Thyroid gland (tissue), 4 donors: ENCODE data around the gene SYT17.

ENCODE experiments used
- POLR2A ChIP-seq, 2 donors: fragments of 450-650 bp; IDR thresholded peaks; one replicate each; pipeline ENCODE4 v1.6.1; 2017; ENCODE audit warnings: antibody characterized with exemption in 2 of 2, mild to moderate bottlenecking in 2 of 2, moderate library complexity in 1 of 2
- TF ChIP-seq, protein P1 (sequence below), 6 experiments: fragments of 200-600 bp in 3 of 6; fragments of 450-650 bp in 3 of 6; sonication (generic) in 3 of 6; IDR thresholded peaks; one replicate each; pipeline ENCODE4 v1.5.1; 2016 to 2019; ENCODE audit warnings: antibody characterized with exemption in 6 of 6, mild to moderate bottlenecking in 2 of 6, inconsistent platforms in 1 of 6, moderate library complexity in 1 of 6

- TF ChIP-seq, protein P1, sequence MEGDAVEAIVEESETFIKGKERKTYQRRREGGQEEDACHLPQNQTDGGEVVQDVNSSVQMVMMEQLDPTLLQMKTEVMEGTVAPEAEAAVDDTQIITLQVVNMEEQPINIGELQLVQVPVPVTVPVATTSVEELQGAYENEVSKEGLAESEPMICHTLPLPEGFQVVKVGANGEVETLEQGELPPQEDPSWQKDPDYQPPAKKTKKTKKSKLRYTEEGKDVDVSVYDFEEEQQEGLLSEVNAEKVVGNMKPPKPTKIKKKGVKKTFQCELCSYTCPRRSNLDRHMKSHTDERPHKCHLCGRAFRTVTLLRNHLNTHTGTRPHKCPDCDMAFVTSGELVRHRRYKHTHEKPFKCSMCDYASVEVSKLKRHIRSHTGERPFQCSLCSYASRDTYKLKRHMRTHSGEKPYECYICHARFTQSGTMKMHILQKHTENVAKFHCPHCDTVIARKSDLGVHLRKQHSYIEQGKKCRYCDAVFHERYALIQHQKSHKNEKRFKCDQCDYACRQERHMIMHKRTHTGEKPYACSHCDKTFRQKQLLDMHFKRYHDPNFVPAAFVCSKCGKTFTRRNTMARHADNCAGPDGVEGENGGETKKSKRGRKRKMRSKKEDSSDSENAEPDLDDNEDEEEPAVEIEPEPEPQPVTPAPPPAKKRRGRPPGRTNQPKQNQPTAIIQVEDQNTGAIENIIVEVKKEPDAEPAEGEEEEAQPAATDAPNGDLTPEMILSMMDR (IDR thresholded peaks at IDR 0.05) = no peak
- no peak for TF ChIP-seq POLR2A (IDR thresholded peaks at IDR 0.05)
Observed at GRCh38 chr16:19127205-19127604, 40.8 kb upstream of the SYT17 start.
